HepG2 (cell line): ENCODE data around the gene ALDH7A1. TPM values are rescaled to one million over a fixed set of nuclear protein-coding genes. Genes with fewer than 3 reads are reported as not detected.

ENCODE experiments used
- ATF6 ChIP-seq: sonication (generic); formaldehyde crosslinking; conservative IDR thresholded peaks from 2 replicates; pipeline ENCODE4 v1.4.0; 2020; ENCODE audit warnings: missing genetic modification reagents
- BCL3 ChIP-seq: sonication (generic); formaldehyde crosslinking; IDR thresholded peaks from 2 replicates; pipeline ENCODE4 v1.5.1; 2020; ENCODE audit warnings: mild to moderate bottlenecking, missing genetic modification reagents, moderate library complexity
- CHD2 ChIP-seq: IDR thresholded peaks from 2 replicates; pipeline ENCODE4 v1.6.1; 2011; ENCODE audit warnings: low read depth, low read length, improper control_type of control experiment
- CSRNP2 ChIP-seq: sonication (generic); formaldehyde crosslinking; conservative IDR thresholded peaks from 2 replicates; pipeline ENCODE4 v1.8.0; 2022; ENCODE audit warnings: low read depth, missing genetic modification reagents
- ESRRA ChIP-seq: sonication (generic); formaldehyde crosslinking; IDR thresholded peaks from 2 replicates; pipeline ENCODE4 v1.5.1; 2020; ENCODE audit warnings: mild to moderate bottlenecking, low read depth, missing genetic modification reagents
- FOSL1 ChIP-seq: sonication (generic); formaldehyde crosslinking; IDR thresholded peaks from 2 replicates; pipeline ENCODE4 v1.9.0; 2021; ENCODE audit warnings: missing genetic modification reagents, borderline replicate concordance
- HMGA1 ChIP-seq: sonication (generic); formaldehyde crosslinking; conservative IDR thresholded peaks from 2 replicates; pipeline ENCODE4 v1.4.0; 2020; ENCODE audit warnings: missing genetic modification reagents
- MAFG ChIP-seq: sonication (generic); formaldehyde crosslinking; IDR thresholded peaks from 2 replicates; pipeline ENCODE4 v1.5.1; 2020; ENCODE audit warnings: mild to moderate bottlenecking, missing genetic modification reagents
- ZNF263 ChIP-seq: sonication (generic); formaldehyde crosslinking; IDR thresholded peaks from 2 replicates; pipeline ENCODE4 v1.4.0; 2020; ENCODE audit warnings: missing genetic modification reagents
- ZNF468 ChIP-seq: sonication (generic); formaldehyde crosslinking; IDR thresholded peaks from 2 replicates; pipeline ENCODE4 v1.8.0; 2022; ENCODE audit warnings: mild to moderate bottlenecking, moderate library complexity, missing genetic modification reagents
- ZNF616 ChIP-seq: sonication (generic); formaldehyde crosslinking; IDR thresholded peaks from 2 replicates; pipeline ENCODE4 v1.5.0; 2020; ENCODE audit warnings: low read depth, mild to moderate bottlenecking, missing genetic modification reagents
- polyA plus RNA-seq, 8 experiments: library from polyadenylated mRNA; depleted of rRNA in 3 of 8; stranded (reverse) in 7 of 8; unstranded in 1 of 8; fragments of >200 nt; fragmentation: Illumina TruSeq in 4 of 8; extraction: Trizol in 4 of 8; gene quantifications; 2 replicates each; pipeline versions ENCODE4 v1.2.1 to v1.2.3, GENCODE V29; 2011 to 2016; ENCODE audit warnings: low read depth in 4 of 8, missing spikeins in 1 of 8, mixed read lengths in 1 of 8; ENCODE audit not compliant: insufficient read depth in 1 of 8
- total RNA-seq, 5 experiments: library from RNA; depleted of rRNA; stranded (reverse); fragments of >200 nt; fragmentation: Illumina TruSeq; extraction: Trizol; gene quantifications; 2 replicates each; pipeline ENCODE4 v1.2.3, GENCODE V29; 2016; ENCODE audit warnings: low read depth in 1 of 5
- TF ChIP-seq, protein P1 (sequence below): sonication (generic); formaldehyde crosslinking; IDR thresholded peaks from 2 replicates; pipeline ENCODE4 v1.4.0; 2020; ENCODE audit warnings: missing genetic modification reagents
- TF ChIP-seq, protein P2 (sequence below): sonication (generic); formaldehyde crosslinking; IDR thresholded peaks from 2 replicates; pipeline ENCODE4 v1.9.0; 2021; ENCODE audit warnings: mild to moderate bottlenecking, missing genetic modification reagents

Gene ALDH7A1
- total and polyA plus RNA-seq, 2 of the 13 experiments (the other 11 are each of a cell fraction or from before 2014, with no cell fraction given), result 69.0 to 100 TPM

DNA sequence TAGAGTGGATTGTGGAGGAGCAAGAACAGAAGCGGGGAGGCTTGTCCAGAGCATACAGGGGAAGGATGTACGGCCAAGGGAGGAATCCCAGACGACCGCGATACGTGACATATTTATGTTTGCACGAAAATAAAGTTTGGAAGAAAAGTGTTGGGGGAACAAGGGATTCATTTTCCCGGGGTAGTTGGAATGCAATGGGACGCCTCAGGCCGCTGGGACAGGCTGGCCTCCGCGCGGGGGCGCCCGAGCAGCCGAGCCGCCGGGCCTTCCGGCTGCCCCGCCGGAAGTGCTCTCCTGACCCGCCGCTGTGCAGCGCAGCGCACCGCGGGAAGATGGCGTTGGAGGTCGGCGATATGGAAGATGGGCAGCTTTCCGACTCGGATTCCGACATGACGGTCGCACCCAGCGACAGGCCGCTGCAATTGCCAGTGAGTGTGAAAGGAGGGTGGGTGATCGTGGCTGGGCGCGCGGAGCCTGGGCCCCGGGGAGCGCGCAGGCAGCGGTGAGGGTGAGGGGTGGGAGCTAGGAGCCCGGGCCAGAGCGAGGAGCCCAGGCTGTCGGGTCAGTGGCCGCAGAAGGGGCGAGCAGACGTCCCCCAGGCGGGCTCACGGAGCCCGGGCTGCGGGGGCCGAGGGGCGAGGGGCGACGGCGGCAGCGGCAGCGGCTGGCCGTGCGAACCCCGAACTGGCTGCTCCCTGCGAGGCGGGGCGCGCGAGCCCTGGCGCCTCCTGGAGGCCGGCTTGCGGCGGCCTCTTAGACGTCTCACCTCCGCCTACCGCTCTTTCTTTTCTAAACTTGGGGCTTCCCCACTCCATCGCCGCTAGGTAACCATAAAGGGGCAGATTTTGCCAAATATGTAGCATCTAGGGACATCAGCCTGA is 5.9 kb upstream of the ALDH7A1 start, which contains the start of gene PHAX (continued):
- TF ChIP-seq CSRNP2 (no peak), ESRRA (CRISPR knock-in tag) (no peak; the same call in 1 of the 2 replicates), BCL3 (peak; percentile 52; the same call in 1 of the 2 replicates), CHD2 (no peak), ATF6 (no peak), ZNF616 (CRISPR knock-in tag) (peak; percentile 32; the same call in 1 of the 2 replicates), HMGA1 (CRISPR knock-in tag) (no peak), ZNF468 (CRISPR knock-in tag) (0 out of 2 replicates have a peak, but pooled peaks have one; percentile 22), FOSL1 (CRISPR knock-in tag) (no peak), MAFG (CRISPR knock-in tag) (no peak), ZNF263 (CRISPR knock-in tag) (no peak)
- TF ChIP-seq, protein P1, sequence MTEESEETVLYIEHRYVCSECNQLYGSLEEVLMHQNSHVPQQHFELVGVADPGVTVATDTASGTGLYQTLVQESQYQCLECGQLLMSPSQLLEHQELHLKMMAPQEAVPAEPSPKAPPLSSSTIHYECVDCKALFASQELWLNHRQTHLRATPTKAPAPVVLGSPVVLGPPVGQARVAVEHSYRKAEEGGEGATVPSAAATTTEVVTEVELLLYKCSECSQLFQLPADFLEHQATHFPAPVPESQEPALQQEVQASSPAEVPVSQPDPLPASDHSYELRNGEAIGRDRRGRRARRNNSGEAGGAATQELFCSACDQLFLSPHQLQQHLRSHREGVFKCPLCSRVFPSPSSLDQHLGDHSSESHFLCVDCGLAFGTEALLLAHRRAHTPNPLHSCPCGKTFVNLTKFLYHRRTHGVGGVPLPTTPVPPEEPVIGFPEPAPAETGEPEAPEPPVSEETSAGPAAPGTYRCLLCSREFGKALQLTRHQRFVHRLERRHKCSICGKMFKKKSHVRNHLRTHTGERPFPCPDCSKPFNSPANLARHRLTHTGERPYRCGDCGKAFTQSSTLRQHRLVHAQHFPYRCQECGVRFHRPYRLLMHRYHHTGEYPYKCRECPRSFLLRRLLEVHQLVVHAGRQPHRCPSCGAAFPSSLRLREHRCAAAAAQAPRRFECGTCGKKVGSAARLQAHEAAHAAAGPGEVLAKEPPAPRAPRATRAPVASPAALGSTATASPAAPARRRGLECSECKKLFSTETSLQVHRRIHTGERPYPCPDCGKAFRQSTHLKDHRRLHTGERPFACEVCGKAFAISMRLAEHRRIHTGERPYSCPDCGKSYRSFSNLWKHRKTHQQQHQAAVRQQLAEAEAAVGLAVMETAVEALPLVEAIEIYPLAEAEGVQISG (CRISPR knock-in tag), result peak; percentile 99
- TF ChIP-seq, protein P2, sequence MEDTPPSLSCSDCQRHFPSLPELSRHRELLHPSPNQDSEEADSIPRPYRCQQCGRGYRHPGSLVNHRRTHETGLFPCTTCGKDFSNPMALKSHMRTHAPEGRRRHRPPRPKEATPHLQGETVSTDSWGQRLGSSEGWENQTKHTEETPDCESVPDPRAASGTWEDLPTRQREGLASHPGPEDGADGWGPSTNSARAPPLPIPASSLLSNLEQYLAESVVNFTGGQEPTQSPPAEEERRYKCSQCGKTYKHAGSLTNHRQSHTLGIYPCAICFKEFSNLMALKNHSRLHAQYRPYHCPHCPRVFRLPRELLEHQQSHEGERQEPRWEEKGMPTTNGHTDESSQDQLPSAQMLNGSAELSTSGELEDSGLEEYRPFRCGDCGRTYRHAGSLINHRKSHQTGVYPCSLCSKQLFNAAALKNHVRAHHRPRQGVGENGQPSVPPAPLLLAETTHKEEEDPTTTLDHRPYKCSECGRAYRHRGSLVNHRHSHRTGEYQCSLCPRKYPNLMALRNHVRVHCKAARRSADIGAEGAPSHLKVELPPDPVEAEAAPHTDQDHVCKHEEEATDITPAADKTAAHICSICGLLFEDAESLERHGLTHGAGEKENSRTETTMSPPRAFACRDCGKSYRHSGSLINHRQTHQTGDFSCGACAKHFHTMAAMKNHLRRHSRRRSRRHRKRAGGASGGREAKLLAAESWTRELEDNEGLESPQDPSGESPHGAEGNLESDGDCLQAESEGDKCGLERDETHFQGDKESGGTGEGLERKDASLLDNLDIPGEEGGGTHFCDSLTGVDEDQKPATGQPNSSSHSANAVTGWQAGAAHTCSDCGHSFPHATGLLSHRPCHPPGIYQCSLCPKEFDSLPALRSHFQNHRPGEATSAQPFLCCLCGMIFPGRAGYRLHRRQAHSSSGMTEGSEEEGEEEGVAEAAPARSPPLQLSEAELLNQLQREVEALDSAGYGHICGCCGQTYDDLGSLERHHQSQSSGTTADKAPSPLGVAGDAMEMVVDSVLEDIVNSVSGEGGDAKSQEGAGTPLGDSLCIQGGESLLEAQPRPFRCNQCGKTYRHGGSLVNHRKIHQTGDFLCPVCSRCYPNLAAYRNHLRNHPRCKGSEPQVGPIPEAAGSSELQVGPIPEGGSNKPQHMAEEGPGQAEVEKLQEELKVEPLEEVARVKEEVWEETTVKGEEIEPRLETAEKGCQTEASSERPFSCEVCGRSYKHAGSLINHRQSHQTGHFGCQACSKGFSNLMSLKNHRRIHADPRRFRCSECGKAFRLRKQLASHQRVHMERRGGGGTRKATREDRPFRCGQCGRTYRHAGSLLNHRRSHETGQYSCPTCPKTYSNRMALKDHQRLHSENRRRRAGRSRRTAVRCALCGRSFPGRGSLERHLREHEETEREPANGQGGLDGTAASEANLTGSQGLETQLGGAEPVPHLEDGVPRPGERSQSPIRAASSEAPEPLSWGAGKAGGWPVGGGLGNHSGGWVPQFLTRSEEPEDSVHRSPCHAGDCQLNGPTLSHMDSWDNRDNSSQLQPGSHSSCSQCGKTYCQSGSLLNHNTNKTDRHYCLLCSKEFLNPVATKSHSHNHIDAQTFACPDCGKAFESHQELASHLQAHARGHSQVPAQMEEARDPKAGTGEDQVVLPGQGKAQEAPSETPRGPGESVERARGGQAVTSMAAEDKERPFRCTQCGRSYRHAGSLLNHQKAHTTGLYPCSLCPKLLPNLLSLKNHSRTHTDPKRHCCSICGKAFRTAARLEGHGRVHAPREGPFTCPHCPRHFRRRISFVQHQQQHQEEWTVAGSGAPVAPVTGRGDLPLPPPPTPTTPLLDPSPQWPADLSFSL (CRISPR knock-in tag), result 0 out of 2 replicates have a peak, but pooled peaks have one; percentile 41
